ENCODE results near the gene HDGFL1. TPM values are rescaled to one million over a fixed set of nuclear protein-coding genes. Genes with fewer than 3 reads are reported as not detected.

HDGFL1 gene
- total RNA-seq = not detected in 2 replicates

DNA sequence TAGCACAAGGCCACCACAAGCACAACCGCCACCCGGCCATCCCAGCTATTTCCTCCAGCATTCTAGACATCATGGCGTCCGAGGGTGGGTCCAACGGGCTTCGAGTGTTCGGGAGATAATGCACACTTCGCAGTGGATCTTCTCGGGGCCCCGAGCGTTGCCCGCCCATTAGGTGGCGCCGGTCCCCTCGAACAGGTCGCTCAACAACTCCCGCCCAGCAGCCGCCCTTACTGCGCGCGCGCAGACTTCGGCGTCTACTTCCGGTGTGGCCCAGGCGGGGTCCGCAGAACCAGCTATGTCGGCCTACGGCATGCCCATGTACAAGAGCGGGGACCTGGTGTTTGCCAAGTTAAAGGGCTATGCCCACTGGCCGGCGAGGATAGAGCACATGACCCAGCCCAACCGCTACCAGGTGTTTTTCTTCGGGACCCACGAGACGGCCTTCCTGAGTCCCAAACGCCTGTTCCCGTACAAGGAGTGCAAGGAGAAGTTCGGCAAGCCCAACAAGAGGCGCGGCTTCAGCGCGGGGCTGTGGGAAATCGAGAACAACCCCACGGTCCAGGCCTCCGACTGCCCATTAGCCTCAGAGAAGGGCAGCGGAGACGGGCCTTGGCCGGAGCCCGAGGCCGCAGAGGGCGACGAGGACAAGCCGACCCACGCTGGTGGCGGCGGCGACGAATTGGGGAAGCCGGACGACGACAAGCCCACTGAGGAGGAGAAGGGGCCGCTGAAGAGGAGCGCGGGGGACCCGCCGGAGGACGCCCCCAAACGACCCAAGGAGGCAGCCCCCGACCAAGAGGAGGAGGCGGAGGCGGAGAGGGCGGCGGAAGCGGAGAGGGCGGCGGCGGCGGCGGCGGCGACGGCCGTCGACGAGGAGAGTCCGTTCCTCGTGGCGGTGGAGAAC, at the start of gene HDGFL1:
TSS of gene HDGFL1 (plus strand) at position 286 of the 904 bp plus-strand sequence. CDS start at position 296, 10 bp downstream.

Data from uterine smooth muscle cell (primary cell).